HG03571 (cell line): ENCODE results near the gene MAPK4.

Source experiments
- ATAC-seq: cut with Tn5 transposase; IDR thresholded peaks from one replicate; pipeline ENCODE4 v1.9.1; 2021; ENCODE audit not compliant: unreplicated experiment

MAPK4 gene

DNA sequence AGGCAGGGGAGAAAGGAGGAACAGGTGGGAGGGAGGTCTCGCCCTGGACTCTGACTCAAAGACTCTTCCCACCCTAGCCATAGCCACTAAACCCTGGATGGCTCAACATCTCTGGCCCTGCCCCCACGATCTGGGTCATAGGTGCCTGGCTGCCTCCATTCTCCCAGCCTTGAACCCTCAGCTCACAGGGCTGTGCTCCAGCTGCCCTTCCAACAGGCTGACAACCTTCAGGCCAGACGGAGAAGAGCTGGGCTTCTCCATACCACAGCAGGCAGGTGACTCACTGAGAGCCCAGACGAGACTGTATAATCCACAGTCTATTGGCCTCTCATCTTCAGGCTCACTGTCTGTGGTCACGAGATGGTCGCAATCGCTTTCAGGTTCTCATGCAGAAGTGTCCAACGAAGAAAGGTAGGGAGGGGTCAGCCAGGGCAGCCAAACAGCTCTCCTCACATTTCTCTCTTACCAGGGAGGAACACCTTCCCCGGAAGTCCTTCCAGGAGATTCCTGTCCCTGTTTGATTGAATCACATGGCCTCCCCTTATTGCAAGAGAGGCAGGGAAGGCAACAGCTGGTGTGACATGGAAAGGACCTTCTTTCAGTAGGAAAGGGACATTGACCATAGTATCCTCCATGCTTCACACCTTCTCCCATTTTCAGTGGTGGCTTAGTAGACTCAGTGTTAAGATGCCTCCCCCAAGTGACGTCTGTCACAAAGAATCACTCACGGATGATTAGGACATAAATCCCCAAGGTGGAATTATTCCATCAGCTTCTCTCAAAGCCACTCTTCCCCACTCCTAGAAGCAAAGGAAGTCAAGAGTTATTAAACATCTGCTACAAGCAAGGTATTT, 159.8 kb downstream of the MAPK4 start:
- ATAC-seq = no peak

DNA sequence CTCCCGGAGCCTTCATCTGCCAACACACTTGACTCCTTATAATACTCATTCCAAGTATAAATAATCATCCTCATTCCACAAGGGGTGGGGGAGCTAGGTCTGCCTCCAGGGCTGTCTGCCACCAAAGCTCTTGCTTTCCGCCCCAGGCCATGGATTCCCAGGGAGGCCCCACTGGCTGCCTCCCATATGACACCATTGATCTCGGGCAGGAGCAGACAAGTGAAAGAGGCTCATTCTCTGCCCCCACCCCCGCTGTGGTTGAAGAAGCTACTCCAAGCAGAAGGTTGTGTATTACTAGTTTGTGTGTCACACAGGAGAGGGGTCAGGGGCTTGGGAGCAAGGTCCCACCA, 160.4 kb downstream of the MAPK4 start:
- no peak for ATAC-seq

DNA sequence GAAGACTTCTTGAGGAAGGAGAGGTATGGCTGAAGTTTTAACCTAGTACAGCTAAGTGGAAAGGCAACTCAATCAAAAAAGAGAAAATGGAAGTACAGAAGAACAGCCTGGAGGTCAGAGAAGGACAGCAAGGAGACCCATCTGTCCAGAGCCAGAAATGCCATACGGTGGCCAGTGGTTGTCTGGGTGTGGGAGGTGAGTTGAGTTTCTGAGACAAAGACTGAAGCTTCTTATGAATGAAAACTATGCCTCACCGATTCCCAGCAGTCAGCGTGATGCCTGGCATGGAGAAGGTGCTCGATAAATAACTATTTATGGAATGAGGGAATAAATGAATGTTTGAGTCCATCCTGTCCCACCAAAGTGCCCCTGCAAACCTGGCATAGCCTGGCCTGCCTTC, 161.1 kb downstream of the MAPK4 start:
- no peak for ATAC-seq

DNA sequence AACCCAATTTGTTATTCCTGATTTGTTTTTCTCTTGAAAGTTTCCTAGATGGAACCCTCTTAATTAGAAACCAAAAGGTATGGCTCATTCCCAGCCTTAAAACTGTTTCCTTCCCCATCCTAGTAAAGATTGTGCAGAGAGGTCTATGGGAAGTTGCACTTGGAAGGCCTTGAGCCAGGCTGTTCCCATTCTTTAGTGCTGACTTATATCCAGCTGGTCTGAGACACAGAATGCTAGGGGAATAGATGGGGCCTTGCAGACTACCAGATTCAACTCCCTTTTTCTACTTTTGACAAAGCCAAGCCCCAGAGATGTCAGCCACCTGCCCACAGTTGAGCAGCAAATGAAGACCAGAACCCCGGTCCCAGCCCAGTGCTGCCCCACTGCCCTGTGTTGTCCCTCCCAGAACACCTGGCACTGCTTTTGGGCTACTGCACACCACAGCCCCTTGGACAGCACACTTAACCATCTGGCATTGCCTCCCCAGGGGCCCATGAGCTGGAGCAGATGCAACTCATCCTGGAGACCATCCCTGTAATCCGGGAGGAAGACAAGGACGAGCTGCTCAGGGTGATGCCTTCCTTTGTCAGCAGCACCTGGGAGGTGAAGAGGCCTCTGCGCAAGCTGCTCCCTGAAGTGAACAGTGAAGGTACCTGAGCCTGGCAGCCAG, 161.7 kb downstream of the MAPK4 start:
- no peak for ATAC-seq

DNA sequence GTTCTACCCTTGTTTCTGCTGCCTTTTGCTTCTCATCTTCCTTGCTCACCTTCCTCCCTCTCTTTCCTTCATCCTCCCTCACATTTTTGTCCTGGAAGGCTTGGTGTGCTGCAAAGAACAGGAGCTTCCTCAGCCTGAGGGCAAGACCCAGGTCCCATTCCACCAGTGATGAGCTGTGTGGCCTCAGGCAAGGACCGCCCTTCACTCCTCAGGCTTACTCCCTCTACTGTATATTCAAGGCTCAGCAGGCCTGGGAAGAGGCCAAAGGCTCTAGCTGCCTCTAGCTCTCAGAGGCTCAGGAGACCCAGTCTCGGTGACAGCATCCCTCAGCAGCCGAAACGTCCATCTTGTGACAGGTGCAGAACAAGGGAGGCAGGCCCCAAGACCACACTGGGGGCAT, 162.4 kb downstream of the MAPK4 start:
- ATAC-seq = no peak

DNA sequence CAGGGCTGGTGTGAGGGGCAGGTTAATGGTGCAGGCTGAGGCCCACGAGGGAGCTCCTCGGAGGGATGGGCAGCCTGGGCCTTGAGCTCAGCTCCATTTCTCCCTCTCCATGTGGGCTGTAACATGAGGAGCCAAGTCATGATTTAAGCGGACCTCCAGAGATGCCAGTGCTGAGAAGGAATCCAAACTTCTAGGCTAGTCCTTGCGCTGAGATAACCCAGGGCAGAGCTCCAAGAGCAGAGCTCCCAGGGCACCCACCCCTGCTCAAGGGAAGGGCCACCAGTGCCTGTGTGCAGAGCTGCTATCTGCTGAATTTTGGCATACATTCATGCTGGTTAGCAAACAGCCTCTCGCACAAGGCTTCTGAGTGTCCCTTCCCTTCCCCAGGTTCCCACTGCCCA, 164.9 kb downstream of the MAPK4 start:
- ATAC-seq = no peak

DNA sequence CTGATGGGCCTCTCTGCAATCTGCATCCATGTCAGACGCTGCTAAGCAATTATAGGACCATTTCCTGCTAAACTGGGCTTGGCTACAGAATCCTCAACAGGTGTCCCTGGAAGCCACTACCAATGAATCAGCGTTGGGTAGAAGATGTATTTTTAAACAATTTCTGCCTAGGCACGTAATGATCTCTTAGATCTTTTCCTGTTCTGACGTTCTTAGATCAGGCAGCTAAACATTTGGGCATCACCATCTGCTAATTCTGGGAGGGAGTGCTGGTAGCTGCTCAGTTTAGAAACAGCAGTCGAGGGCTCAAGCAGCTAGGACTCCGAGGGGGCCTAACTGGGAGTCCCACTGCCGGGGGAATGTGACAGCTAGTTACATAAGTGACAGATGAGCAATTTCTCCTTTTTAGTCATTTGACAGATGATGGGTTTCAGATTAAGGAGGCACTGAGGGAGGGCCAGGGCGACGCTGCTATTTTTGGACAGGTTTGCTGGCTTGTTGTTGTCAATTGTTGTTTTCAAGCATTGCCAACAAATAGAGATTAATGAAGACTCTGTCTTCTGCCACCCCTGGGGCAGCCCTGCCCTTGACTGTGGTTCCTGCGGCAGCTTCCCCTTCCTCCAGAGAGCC, 167.2 kb downstream of the MAPK4 start:
- ATAC-seq = peak; percentile 54

DNA sequence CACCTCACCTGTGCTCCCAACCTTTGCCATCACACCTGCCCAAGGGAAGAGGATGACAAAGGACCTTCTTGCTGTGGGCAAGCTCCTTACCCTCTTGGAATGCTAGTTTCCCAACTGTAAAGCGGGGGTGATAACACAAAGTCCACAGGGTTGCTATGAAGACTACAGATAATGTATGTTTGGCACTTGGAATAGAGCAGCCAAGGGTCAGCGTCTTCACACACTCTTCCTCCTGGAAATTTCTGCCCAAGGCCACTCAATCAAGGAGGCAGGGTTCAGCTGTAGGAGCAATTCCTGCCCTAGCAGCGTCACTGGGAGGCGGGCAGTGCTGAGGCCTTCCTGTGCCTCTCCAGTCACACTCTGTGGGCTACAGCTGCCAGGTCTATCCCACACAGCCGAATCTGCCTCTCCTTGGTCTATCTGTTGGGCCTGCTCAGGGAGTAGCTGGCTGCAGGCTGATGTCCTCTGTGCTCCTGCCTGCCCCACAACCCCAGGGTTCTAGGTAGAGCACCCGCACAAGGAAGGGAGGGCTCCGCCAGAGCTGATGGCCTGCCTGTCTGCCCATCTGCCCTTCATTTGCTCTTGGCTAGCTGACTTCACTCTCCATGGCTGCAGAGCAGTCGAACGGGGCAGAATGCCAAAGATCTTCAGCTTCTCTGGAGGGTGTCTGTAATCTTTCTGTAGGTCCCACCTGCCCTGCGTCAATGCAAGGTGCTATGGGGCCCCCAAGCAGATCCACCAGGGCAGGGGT, 168.0 kb downstream of the MAPK4 start:
- ATAC-seq = no peak

DNA sequence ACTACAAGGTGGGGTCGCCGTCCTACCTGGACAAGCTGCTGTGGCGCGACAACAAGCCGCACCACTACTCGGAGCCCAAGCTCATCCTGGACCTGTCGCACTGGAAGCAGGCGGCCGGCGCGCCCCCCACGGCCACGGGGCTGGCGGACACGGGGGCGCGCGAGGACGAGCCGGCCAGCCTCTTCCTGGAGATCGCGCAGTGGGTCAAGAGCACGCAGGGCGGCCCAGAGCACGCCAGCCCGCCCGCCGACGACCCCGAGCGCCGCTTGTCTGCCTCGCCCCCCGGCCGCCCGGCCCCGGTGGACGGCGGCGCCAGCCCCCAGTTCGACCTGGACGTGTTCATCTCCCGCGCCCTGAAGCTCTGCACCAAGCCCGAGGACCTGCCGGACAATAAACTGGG, 169.5 kb downstream of the MAPK4 start:
- ATAC-seq = no peak

DNA sequence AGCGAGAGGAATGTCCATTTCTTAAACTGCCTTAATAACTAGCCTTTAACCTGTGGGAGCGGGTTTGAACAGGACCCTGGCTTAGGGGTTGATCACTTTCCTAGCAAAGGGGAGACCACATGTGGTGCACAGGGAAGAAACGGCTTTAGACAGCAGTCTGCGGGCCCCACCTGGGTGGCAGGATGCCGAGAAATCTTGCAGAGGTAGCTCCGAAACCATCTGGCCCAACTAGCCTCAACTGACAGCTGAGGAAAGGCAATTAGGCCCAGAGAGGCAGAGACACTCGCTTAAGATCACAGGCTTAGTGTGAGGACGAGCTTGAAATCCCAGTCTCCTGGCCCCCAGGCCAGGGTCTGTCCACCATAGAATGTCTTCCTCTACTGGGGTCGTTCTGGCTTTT, 170.1 kb downstream of the MAPK4 start:
- no peak for ATAC-seq

DNA sequence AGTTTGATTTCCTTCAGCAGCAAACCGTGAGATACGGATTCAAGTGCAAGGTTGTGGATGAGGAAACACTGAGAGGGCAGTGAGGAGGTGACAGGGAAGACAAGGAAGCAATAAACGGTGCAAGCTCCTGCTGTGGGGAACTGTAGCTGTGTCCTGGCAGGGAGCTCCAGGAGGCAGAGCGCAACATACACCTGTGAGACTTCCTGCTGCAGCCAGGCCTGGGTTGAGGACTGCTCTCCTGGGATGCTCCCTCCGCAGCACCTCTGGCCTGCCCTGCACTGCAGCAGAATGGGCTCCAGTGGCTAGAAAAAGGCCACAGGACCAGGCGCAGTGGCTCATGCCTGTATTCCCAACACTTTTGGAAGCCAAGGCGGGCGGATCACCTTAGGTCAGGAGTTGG, 174.5 kb downstream of the MAPK4 start:
- ATAC-seq = no peak

DNA sequence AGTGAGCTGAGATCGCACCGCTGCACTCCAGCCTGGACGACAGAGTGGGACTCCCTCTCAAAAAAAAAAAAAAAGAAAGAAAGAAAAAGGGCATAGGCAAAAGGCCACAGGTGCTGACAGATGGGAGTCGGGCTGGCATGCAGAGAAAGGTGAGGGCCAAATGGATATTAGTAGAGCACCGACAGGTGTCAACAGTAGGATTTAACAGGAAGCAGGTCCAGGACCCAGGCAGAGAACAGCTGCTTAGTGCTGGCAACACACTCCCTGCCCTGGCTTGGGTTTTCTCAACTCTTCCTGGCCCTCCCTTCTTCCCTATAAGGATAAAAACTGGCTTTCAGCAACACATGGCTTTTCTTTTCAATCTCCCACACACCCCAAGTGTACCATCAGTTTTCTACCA, 175.0 kb downstream of the MAPK4 start:
- no peak for ATAC-seq

DNA sequence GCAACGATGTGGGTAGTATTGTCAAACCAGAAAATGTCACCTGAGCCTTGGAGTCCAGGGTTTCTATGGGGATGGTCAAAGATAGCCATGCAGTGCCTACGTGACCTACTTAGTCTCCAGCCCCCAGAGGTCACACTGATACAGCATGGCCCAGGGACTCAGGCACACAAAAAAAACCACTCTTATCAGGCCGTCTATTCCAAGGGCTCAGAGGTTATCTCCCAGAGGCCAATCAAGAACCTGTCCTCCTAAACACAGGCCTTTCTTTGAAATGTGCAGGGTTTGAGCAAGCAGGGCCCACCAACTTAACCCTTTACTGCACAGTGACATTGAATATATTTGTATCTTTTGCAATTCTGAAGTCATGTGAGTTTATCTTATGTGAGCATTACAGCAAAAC, 177.2 kb downstream of the MAPK4 start:
- ATAC-seq = no peak

DNA sequence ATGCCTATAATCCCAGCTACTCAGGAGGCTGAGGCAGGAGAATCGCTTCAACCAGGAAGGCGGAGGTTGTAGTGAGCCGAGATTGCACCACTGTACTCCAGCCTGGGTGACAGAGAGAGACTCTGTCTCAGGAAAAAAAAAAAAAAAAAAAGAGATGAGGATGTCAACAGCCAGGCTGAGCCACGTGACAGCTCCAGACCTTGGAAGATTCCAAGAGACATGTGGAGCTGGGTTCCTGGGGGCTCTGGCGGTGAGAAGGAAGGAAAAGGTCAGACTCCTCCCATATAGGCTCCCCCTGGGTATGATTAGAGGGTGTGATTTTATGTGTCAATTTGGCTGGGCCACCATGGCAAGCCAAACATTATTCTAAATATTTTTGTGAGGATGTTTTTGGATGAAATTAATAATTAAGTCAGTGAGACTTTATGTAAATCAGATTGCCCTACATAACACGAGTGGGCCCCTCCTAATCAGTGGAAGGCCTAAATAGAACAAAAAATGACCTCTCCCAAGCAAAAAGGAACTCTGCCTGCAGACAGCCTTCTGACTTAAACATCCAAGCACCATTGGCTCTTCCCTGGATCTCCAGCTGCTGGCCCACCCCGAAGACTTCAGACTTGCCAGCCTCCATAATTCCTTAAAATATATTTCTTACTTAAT, 178.3 kb downstream of the MAPK4 start:
- ATAC-seq = no peak

DNA sequence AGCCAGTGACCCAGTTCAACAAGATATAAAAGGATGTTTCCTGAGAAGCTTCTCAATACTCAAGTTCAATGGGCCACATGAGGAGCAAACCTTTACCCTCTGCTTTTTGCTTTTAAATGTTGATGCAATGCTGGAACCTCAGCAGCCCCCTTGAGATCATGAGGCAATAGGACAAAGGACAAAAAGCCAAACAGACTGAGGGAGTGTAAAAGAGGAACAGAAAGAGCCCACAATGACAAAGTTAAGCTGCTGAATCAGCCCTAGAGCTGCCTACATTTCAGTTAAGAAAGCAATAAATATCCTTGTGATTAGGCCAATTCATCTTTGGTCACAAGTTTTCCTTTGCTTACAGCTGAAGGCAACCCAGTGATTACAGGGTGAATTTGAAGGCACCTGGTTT, 183.1 kb downstream of the MAPK4 start:
- ATAC-seq = no peak

DNA sequence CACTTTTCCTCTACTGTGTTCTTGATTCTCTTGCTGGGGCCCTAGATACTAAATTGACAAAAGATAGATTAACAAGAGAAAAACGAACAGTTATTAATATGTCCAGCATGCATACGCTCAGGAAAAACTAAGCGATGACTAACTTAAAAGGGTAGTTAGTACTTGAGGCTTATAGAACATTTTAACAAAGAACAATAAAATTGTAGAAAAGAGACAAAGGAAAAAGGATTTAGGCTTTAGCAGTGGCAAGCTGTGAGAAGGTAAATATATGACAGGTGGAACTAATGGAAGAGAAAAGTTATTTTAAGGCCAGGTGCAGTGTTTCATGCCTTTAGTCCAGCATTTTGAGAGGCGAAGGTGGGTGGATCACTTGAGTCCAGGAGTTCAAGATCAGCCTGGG, 184.4 kb downstream of the MAPK4 start:
- no peak for ATAC-seq

DNA sequence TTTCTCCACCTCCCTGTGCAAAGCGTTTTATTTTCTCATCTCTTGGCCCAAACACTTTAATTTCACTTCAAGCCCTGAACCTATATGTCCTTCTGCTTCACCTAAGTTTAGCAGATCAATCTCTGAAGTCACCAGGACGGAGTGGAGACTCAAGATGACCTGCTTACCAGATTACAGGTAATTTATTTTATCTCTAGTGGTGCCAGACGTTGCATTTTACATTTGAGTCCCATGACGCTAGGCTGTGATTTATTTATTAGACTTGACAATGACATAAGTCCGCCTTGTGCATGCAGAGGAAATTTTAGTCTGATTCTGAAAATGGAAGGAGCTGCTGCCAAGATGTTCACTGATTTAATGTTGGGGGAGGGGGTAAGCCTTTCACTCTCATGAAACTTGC, 186.1 kb downstream of the MAPK4 start:
- no peak for ATAC-seq

DNA sequence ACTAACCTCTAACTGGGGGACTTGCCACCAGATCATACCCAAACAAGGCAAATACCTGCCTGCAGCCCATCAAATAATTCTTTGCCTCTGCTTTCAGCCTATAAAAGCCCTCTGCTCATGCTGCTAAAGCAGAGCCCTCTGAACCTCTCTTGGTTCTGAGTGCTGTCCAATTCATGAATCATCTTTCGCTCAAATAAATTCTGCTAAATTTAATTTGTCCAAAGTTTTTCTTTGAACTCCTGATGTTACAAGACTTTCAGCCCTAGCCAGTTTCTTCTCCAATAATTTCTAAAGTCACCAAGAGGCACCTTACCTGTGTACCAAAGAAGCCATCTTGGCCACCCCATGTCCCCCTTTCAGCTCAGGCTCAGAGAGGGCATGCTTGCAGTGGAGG, 188.0 kb downstream of the MAPK4 start:
- no peak for ATAC-seq

DNA sequence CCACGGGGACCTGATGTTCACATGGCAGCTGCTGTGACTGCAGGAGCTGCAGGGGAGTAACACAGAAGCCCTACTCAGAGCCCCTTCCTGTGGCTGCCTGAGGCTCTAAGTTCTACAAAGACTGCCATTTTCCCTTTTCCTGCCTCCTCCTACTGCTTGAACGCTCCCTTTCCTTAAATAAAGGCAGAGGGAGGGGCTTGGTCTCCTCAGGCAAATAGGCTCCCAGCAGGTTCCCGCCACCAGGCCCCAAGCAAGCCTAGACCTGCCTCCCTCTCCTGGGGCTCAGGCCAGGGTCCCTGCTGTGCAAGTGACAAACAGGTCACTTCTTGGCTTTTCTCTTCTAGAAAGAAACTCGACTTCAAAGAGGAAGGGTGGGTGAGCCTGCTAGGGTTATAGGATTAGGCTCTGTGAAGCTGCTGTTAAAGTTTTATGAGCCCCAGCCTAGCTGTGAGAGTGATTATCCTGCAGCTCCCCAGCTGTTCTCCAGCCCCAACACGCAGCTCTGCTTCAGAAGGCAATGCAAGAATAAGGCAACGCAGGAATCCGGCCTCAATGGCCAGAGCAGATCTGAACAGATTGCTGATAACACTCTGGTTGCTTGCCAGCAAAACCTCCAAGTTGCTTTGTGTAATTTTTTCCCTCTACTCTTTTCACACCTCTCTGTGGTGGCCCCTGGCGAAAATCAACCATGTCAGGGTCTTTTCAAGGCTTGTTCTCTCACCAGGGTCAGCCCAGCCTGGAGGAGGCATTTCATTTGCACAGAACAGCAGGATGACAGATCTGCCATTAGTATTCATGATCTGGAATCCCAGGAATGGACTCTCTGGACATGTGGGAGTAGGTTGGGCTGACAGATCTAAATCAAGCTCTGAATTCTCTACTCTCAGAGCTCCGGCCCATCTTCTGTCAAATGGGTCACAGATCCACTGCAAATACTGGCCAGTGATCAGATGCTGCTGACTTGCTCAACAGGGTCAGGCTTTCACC, 188.6 kb downstream of the MAPK4 start:
- ATAC-seq = no peak

DNA sequence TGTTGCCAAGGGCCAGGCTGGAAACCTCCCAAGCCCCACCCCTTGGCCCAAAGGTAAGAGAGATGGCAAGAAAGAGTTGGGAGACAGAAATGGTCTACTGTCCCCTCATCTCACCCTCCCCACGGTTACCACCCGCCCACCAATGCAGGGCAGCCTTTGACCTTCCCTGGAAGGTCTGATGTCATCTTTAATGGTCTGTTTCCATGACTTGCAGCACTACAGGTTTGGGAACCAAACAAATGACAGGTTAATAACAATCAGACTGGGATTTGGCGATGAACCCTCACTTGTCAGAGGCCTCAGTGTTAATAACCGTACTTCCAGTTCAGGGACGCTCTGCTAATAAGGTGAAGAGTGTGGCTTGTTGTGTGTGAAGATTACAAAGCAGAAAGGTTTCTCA, 189.5 kb downstream of the MAPK4 start:
- ATAC-seq = no peak
